GM18873 (cell line): Measurements from ENCODE around the gene HCK.
"Not testable (repeated sequence)": the region's sequence is repeated elsewhere in the genome, so short reads cannot be mapped to it uniquely, and the experiment has no call there.

Experiments used
- ATAC-seq: cut with Tn5 transposase; IDR thresholded peaks from one replicate; pipeline ENCODE4 v1.9.1; 2021; ENCODE audit warnings: mild to moderate bottlenecking, moderate library complexity, moderate number of reproducible peaks; ENCODE audit not compliant: unreplicated experiment, low FRiP score

Gene HCK

GRCh38 chr20:32088759-32089158 lies 36.7 kb downstream of the HCK start:
- no peak for ATAC-seq

GRCh38 chr20:32089637-32090362 lies 37.8 kb downstream of the HCK start:
- ATAC-seq: no peak

GRCh38 chr20:32091888-32092346 lies 39.9 kb downstream of the HCK start:
- ATAC-seq: no peak

GRCh38 chr20:32098786-32099185 lies 46.7 kb downstream of the HCK start:
- ATAC-seq: no peak

- ATAC-seq: no peak
Observed at GRCh38 chr20:32108814-32109391, 56.9 kb downstream of the HCK start.

GRCh38 chr20:32109392-32110172 lies 57.5 kb downstream of the HCK start, which contains the start of gene TM9SF4:
Gene TM9SF4 (plus strand): TSS chr20:32109714. CDS start chr20:32109741, 27 bp downstream.
- peak; percentile 74 for ATAC-seq

GRCh38 chr20:32110173-32110704 lies 58.2 kb downstream of the HCK start:
- no peak for ATAC-seq

- ATAC-seq: no peak
Observed at GRCh38 chr20:32110727-32111126, 58.7 kb downstream of the HCK start.

- no peak for ATAC-seq
Observed at GRCh38 chr20:32111156-32111686, 59.2 kb downstream of the HCK start.

GRCh38 chr20:32111753-32112152 lies 59.7 kb downstream of the HCK start:
- no peak for ATAC-seq

- no peak for ATAC-seq
Observed at GRCh38 chr20:32112841-32113240, 60.8 kb downstream of the HCK start.

GRCh38 chr20:32113591-32114260 lies 61.7 kb downstream of the HCK start:
- no peak for ATAC-seq

GRCh38 chr20:32114305-32114960 lies 62.4 kb downstream of the HCK start:
- ATAC-seq: no peak

- no peak for ATAC-seq
Observed at GRCh38 chr20:32115211-32115767, 63.2 kb downstream of the HCK start.

- ATAC-seq: no peak
Observed at GRCh38 chr20:32116079-32116521, 64.1 kb downstream of the HCK start.

- not testable (repeated sequence) for ATAC-seq
Observed at GRCh38 chr20:32116796-32117195, 64.8 kb downstream of the HCK start.

- ATAC-seq: not testable (repeated sequence)
Observed at GRCh38 chr20:32118427-32118826, 66.4 kb downstream of the HCK start.

GRCh38 chr20:32119734-32120133 lies 67.7 kb downstream of the HCK start:
- ATAC-seq: no peak

- not testable (repeated sequence) for ATAC-seq
Observed at GRCh38 chr20:32121908-32122307, 69.9 kb downstream of the HCK start.
